Measurements from ENCODE around the gene HMCN1. TPM values are rescaled to one million over a fixed set of nuclear protein-coding genes. Genes with fewer than 3 reads are reported as not detected.

Gene HMCN1
- total RNA-seq, 1 donor from 2014 or later, result 80.0 TPM

- Mint-ChIP-seq H3K4me1 (ENCODE audit: low read depth) (peaks cover 21% of the 10 kb centered on the region), H3K4me3 (ENCODE audit: unreplicated experiment) (no peak overlapping the region), H3K27ac (ENCODE audit: unreplicated experiment) (no peak overlapping the region), H3K27me3 (ENCODE audit: low read depth) (no peaks in the 10 kb centered on the region), H3K9me3 (ENCODE audit: low read depth) (no peaks in the 10 kb centered on the region), H3K36me3 (ENCODE audit: low read depth) (peaks cover 26% of the 10 kb centered on the region)
- no peak for DNase-seq (ENCODE audit: low spot score)
- no peak for TF ChIP-seq CTCF (IDR thresholded peaks at IDR 0.05)
These were observed 310.0 kb downstream of the HMCN1 start for GRCh38 chr1:186044079-186044685.

GRCh38 chr1:186046437-186047211, 312.4 kb downstream of the HMCN1 start:
- peaks cover 21% of the 10 kb centered on the region for H3K36me3 Mint-ChIP-seq (ENCODE audit: low read depth)
- no peak overlapping the region for H3K4me3 Mint-ChIP-seq (ENCODE audit: unreplicated experiment)
- no peaks in the 10 kb centered on the region for H3K9me3 Mint-ChIP-seq (ENCODE audit: low read depth)
- H3K27ac Mint-ChIP-seq (ENCODE audit: unreplicated experiment), result no peak overlapping the region
- H3K27me3 Mint-ChIP-seq (ENCODE audit: low read depth), result no peaks in the 10 kb centered on the region
- peaks cover 21% of the 10 kb centered on the region for H3K4me1 Mint-ChIP-seq (ENCODE audit: low read depth)
- no peak for DNase-seq (ENCODE audit: low spot score)
- TF ChIP-seq CTCF (IDR thresholded peaks at IDR 0.05), result no peak

- H3K9me3 Mint-ChIP-seq (ENCODE audit: low read depth), result no peaks in the 10 kb centered on the region
- no peak overlapping the region for H3K27ac Mint-ChIP-seq (ENCODE audit: unreplicated experiment)
- H3K4me3 Mint-ChIP-seq (ENCODE audit: unreplicated experiment), result no peak overlapping the region
- H3K36me3 Mint-ChIP-seq (ENCODE audit: low read depth), result peaks cover 23% of the 10 kb centered on the region
- no peak for TF ChIP-seq CTCF (IDR thresholded peaks at IDR 0.05)
- no peaks in the 10 kb centered on the region for H3K27me3 Mint-ChIP-seq (ENCODE audit: low read depth)
- no peaks in the 10 kb centered on the region for H3K4me1 Mint-ChIP-seq (ENCODE audit: low read depth)
- DNase-seq (ENCODE audit: low spot score), result no peak
These were observed 316.2 kb downstream of the HMCN1 start for GRCh38 chr1:186050360-186050759.

- no peaks in the 10 kb centered on the region for H3K27me3 Mint-ChIP-seq (ENCODE audit: low read depth)
- H3K9me3 Mint-ChIP-seq (ENCODE audit: low read depth), result no peaks in the 10 kb centered on the region
- DNase-seq (ENCODE audit: low spot score), result no peak
- H3K4me3 Mint-ChIP-seq (ENCODE audit: unreplicated experiment), result no peak overlapping the region
- peaks cover 17% of the 10 kb centered on the region for H3K36me3 Mint-ChIP-seq (ENCODE audit: low read depth)
- H3K4me1 Mint-ChIP-seq (ENCODE audit: low read depth), result no peaks in the 10 kb centered on the region
- H3K27ac Mint-ChIP-seq (ENCODE audit: unreplicated experiment), result no peak overlapping the region
- no peak for TF ChIP-seq CTCF (IDR thresholded peaks at IDR 0.05)
These were observed 319.8 kb downstream of the HMCN1 start for GRCh38 chr1:186054003-186054402.

GRCh38 chr1:186054932-186055331, 320.7 kb downstream of the HMCN1 start:
- Mint-ChIP-seq H3K27me3 (ENCODE audit: low read depth) (no peaks in the 10 kb centered on the region), H3K27ac (ENCODE audit: unreplicated experiment) (no peak overlapping the region), H3K9me3 (ENCODE audit: low read depth) (no peaks in the 10 kb centered on the region), H3K4me3 (ENCODE audit: unreplicated experiment) (no peak overlapping the region), H3K4me1 (ENCODE audit: low read depth) (peaks cover 6% of the 10 kb centered on the region), H3K36me3 (ENCODE audit: low read depth) (peaks cover 15% of the 10 kb centered on the region)
- no peak for DNase-seq (ENCODE audit: low spot score)
- no peak for TF ChIP-seq CTCF (IDR thresholded peaks at IDR 0.05)

All from chondrocyte (in vitro differentiated cells).